Measurements from ENCODE around the gene ADAMTS3.

The ADAMTS3 gene

DNA sequence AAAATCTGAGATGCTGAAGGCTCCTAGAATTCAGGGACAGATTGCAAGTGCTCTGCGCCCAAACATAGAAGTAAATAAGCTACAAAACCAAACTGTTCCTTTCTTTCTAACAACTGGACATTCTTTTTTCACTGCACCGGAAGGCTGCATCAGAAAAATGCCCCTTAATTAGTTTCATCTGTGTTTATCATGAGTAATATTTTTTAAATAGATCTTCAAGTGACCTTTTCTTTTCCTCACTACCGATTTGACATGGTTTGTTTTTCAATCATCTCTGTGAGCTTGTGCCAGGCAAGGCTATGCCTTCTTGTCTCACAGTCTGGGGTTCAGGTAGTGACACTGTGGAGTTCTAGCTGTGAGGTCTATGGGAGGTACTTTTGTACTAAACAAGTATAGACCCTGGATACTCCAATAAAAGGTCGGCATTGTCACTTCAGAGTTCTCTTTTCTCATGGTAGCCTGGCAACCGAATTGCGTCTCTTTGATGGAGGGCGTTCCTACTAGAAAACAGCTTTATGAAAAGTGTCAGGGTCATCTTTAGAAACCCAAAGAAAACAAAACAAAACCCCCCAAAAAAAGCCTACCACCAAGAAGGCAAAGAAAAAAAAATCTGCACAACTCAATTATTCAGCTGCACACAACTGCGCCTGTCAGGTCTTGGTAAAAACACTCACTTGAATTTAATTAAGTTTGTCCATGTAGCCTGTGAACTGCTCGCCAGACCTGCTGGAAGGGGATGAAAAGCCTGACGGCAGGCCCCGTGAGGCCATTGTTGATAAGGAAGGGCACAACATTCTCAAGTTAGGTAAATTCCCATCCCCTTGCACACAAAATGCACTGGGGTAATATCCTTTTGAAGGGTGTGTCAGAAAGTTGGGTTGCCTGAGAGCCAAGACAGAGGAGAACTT is 22.8 kb upstream of the ADAMTS3 start:
- Histone ChIP-seq H3K4me3 (ENCODE audit: low read depth in 1 of 2, low read length in 1 of 2) (no peak overlapping the region), H3K27ac (no peak overlapping the region), H3K36me3 (no peaks in the 10 kb centered on the region), H3K4me1 (ENCODE audit: control insufficient read depth in 1 of 2, insufficient read depth in 1 of 2, low read depth in 1 of 2, low read length in 1 of 2) (peaks cover 27 to 29% of the 10 kb centered on the region in 2 experiments), H3K27me3 (no peaks in the 10 kb centered on the region), H3K9me3 (no peaks in the 10 kb centered on the region)
- TF ChIP-seq, protein P1, sequence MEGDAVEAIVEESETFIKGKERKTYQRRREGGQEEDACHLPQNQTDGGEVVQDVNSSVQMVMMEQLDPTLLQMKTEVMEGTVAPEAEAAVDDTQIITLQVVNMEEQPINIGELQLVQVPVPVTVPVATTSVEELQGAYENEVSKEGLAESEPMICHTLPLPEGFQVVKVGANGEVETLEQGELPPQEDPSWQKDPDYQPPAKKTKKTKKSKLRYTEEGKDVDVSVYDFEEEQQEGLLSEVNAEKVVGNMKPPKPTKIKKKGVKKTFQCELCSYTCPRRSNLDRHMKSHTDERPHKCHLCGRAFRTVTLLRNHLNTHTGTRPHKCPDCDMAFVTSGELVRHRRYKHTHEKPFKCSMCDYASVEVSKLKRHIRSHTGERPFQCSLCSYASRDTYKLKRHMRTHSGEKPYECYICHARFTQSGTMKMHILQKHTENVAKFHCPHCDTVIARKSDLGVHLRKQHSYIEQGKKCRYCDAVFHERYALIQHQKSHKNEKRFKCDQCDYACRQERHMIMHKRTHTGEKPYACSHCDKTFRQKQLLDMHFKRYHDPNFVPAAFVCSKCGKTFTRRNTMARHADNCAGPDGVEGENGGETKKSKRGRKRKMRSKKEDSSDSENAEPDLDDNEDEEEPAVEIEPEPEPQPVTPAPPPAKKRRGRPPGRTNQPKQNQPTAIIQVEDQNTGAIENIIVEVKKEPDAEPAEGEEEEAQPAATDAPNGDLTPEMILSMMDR (IDR thresholded peaks at IDR 0.05) = no peak

DNA sequence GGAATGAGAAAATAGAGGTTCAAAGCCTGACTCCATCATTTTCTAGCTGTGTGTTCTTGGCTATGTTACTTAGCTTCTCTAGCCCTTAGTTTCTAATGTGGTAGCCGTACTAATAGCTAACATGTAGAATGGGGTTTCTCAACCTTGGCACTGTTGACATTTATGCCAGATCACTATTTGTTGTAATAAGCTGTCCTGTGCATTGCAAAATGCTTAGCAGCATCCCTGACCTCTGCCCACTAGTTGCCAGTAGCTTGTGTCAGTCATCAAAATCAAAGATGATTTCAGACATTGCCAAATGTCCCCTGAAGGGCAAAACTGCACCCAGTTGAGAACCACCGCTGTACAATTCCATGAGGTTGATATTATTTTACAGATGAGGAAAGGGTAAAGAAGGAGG is 18.3 kb upstream of the ADAMTS3 start:
- TF ChIP-seq, protein P1 (IDR thresholded peaks at IDR 0.05) = no peak
- peak overlapping the region; percentile 26 for H3K27ac ChIP-seq
- no peak overlapping the region for H3K4me3 ChIP-seq (ENCODE audit: low read depth in 1 of 2, low read length in 1 of 2)
- H3K4me1 ChIP-seq (ENCODE audit: control insufficient read depth in 1 of 2, insufficient read depth in 1 of 2, low read depth in 1 of 2, low read length in 1 of 2) = peaks cover 28 to 32% of the 10 kb centered on the region in 2 experiments
- H3K27me3 ChIP-seq = peaks cover 14% of the 10 kb centered on the region
- H3K36me3 ChIP-seq = no peaks in the 10 kb centered on the region
- no peaks in the 10 kb centered on the region for H3K9me3 ChIP-seq

DNA sequence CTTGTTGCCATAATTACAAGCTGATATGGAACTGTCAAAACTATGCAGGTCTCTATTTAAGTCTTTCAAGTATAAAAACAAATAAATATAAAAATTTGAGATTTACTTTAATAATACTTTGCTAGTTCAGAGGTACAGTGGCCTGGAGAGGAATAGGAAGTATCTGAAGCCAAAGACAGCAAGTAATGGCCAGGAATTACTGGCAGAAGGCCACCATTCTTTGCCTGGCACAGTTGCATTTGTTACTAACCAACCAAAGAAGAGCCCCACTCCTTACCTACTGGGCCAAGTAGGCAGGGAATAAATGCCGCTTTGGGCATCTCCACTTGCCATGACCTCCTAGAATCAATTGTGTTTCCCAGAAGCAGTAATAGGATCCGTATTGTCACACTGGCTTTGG is 13.8 kb upstream of the ADAMTS3 start:
- Histone ChIP-seq H3K4me1 (ENCODE audit: control insufficient read depth in 1 of 2, insufficient read depth in 1 of 2, low read depth in 1 of 2, low read length in 1 of 2) (peaks cover 11 to 14% of the 10 kb centered on the region in 2 experiments), H3K9me3 (no peaks in the 10 kb centered on the region), H3K36me3 (no peaks in the 10 kb centered on the region), H3K4me3 (ENCODE audit: low read depth in 1 of 2, low read length in 1 of 2) (no peak overlapping the region), H3K27ac (no peak overlapping the region), H3K27me3 (peaks cover 14% of the 10 kb centered on the region)
- TF ChIP-seq, protein P1 (IDR thresholded peaks at IDR 0.05) = no peak

DNA sequence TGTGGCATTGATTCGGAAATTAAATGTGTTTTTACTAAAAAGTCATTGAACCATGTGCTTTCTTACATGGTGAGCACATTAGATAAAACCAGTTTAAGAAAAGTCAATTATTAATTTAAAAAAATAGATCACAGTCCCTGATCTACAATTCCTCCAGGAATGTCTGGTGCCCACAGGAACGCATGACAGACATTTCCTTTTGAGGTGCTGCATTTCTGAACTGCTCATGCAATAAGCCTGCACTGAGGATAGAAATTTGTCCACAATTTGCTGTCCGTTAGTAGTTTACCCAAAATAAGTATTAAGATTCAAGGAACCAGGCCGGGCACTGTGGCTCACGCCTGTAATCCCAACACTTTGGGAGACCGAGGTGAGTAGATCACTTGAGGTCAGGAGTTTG is 8.2 kb upstream of the ADAMTS3 start:
- Histone ChIP-seq H3K4me1 (ENCODE audit: control insufficient read depth in 1 of 2, insufficient read depth in 1 of 2, low read depth in 1 of 2, low read length in 1 of 2) (no peaks in the 10 kb centered on the region), H3K9me3 (no peaks in the 10 kb centered on the region), H3K4me3 (ENCODE audit: low read depth in 1 of 2, low read length in 1 of 2) (no peak overlapping the region), H3K27me3 (peaks cover 4% of the 10 kb centered on the region), H3K27ac (no peak overlapping the region), H3K36me3 (no peaks in the 10 kb centered on the region)
- TF ChIP-seq, protein P1 (IDR thresholded peaks at IDR 0.05) = no peak

DNA sequence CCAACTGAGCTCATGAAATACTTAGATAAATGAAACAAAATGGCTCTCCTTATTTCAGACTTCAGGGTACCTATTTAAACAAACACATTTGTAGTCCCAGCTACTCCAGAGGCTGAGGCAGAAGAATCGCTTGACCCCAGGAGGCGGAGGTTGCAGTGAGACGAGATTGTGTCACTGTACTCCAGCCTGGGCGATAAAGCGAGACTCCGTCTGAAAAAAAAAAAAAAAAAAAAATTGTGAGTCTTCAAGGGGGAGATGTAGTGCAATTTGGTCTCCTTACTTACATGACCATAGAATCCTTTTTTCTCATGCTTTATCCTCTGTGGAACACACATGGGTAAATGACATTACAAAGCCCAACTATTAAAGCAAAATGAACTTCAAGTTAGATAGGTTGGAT is 2.3 kb upstream of the ADAMTS3 start:
- H3K36me3 ChIP-seq = no peaks in the 10 kb centered on the region
- peaks cover 20 to 21% of the 10 kb centered on the region in 2 experiments for H3K4me1 ChIP-seq (ENCODE audit: control insufficient read depth in 1 of 2, insufficient read depth in 1 of 2, low read depth in 1 of 2, low read length in 1 of 2)
- no peak overlapping the region for H3K27ac ChIP-seq
- H3K9me3 ChIP-seq = no peaks in the 10 kb centered on the region
- peaks cover 63% of the 10 kb centered on the region for H3K27me3 ChIP-seq
- no peak overlapping the region for H3K4me3 ChIP-seq (ENCODE audit: low read depth in 1 of 2, low read length in 1 of 2)
- TF ChIP-seq, protein P1 (IDR thresholded peaks at IDR 0.05) = no peak

All from neutrophil (primary cell).